Neural crest cell (in vitro differentiated cells): ENCODE data around the gene ZC2HC1B. TPM values are rescaled to one million over a fixed set of nuclear protein-coding genes. Genes with fewer than 3 reads are reported as not detected.

ENCODE experiments used
- DNase-seq: peaks from one replicate; pipeline ENCODE4 v3.0.0; 2021; ENCODE audit warnings: low read depth, mixed read lengths, low spot score
- H3K27ac Mint-ChIP-seq: one replicate; pipeline ENCODE4 v1.8.0; 2021; ENCODE audit warnings: mild to moderate bottlenecking, mixed read lengths; ENCODE audit not compliant: unreplicated experiment
- H3K27me3 Mint-ChIP-seq: 2 replicates; pipeline ENCODE4 v1.8.0; 2021; ENCODE audit warnings: low read depth, mild to moderate bottlenecking, mixed read lengths
- H3K36me3 Mint-ChIP-seq: 2 replicates; pipeline ENCODE4 v1.8.0; 2021; ENCODE audit warnings: low read depth, mild to moderate bottlenecking, mixed read lengths
- H3K4me1 Mint-ChIP-seq: 2 replicates; pipeline ENCODE4 v1.8.0; 2021; ENCODE audit warnings: mixed read lengths
- H3K4me3 Mint-ChIP-seq: one replicate; pipeline ENCODE4 v1.8.0; 2021; ENCODE audit warnings: mild to moderate bottlenecking, mixed read lengths
- H3K9me3 Mint-ChIP-seq: 2 replicates; pipeline ENCODE4 v1.8.0; 2021; ENCODE audit warnings: mixed read lengths
- CTCF ChIP-seq: fragments of 200-600 bp; sonication (generic); conservative IDR thresholded peaks from 2 replicates; pipeline ENCODE4 v1.5.0; 2021; ENCODE audit warnings: antibody characterized with exemption, mild to moderate bottlenecking
- total RNA-seq: library from RNA; stranded (reverse); gene quantifications from 2 replicates; pipeline ENCODE4 v1.2.1, GENCODE V29; 2021

The ZC2HC1B gene
- total RNA-seq, 1 donor from 2014 or later, result not detected

DNA sequence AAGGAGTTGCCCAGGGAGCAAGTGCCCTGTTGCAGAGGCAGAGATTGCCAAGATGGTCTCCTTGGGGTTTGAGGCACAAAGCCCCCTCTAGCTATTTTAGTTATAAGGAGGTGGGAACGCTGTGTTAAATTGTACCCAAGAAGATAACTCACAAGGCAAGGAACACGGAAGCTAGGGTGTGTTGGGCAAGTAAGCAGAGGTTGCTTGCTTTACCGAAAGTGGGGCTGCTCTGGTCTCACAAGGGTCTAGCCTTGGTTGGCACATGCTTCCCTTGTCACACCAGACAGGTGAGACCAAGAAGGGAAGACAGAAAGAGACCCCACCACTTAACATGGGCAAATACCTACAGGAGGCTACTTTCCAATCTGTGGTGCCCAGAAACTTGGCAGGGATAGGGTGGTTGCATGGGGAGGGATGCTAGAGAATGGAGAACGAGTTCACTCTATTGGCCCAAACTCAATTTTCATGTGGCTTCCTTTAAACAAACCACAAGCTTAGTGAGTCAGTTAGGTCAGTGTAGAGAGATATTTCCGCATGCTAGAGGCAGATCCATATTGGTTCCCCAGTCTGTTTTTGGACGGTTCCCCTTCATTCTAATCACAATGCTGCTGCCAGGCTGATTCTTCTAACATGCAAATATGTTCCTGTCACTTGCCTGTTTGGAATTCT is 101.4 kb downstream of the ZC2HC1B start:
- peaks cover 19% of the 10 kb centered on the region for H3K27me3 Mint-ChIP-seq
- no peak overlapping the region for H3K4me3 Mint-ChIP-seq
- no peak overlapping the region for H3K27ac Mint-ChIP-seq

DNA sequence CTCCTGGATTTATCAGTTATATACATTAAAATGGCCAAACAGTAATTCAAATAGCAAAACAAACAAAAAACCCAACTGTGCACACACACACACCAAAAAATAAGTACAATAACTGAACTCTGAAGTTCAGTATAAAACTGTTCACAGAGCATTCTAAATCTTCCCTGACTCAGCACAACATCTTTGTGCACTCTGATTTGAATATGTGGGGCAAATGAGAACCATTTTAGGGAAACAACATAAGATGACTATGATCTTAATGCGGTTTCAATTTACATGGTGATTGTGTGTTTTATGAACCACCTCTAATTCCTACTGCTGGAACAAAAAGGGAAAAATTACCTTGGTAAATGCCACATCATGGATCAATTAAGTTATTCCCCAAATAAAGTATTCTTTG is 102.0 kb downstream of the ZC2HC1B start:
- Mint-ChIP-seq H3K9me3 (no peaks in the 10 kb centered on the region), H3K27ac (no peak overlapping the region), H3K4me3 (no peak overlapping the region), H3K36me3 (no peaks in the 10 kb centered on the region), H3K27me3 (peaks cover 18% of the 10 kb centered on the region), H3K4me1 (peaks cover 62% of the 10 kb centered on the region)
- no peak for DNase-seq
- no peak for TF ChIP-seq CTCF

More for the DNA sequence above, 101.4 kb downstream of the ZC2HC1B start:
- Mint-ChIP-seq H3K9me3 (no peaks in the 10 kb centered on the region), H3K36me3 (no peaks in the 10 kb centered on the region), H3K4me1 (peaks cover 58% of the 10 kb centered on the region)
- TF ChIP-seq CTCF, result no peak
- DNase-seq, result no peak

DNA sequence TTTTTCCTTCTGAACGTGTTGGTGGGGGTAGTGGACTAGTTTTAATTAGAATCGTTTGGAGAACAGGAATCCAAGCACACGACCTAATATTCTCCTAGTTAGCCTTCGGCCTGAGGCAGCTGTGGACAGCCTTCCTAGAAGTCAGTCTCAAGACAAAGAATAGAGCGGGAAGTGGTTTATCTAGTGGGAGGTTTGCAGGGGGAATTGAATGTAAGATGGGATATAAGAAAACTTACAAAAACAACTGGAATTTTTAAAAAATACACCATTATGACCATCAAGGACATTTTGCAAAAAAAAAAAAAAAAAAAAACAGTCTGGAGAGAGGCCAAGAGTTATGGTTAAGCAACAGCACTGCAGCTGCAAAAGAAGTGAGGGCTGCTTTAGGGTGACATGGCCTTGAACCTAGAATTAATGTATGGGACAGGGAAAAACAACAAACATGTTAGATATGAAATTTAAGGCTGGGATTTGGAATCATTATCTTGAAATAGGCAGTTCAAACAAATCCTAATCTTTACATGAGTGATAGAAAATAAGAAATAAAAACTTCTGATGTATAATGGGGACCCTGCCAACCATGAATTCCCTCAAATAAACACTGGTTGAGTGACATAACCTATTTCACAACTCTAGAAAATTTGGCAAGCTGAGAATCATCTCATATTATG is 103.6 kb downstream of the ZC2HC1B start:
- H3K36me3 Mint-ChIP-seq, result no peaks in the 10 kb centered on the region
- peak overlapping the region; percentile 48 for H3K27ac Mint-ChIP-seq
- no peaks in the 10 kb centered on the region for H3K9me3 Mint-ChIP-seq
- TF ChIP-seq CTCF, result no peak
- H3K4me1 Mint-ChIP-seq, result peaks cover 64% of the 10 kb centered on the region
- peaks cover 9% of the 10 kb centered on the region for H3K27me3 Mint-ChIP-seq
- DNase-seq, result no peak
- no peak overlapping the region for H3K4me3 Mint-ChIP-seq

GRCh38 chr6:143969077-143969476 is 104.8 kb downstream of the ZC2HC1B start:
- no peak for TF ChIP-seq CTCF
- Mint-ChIP-seq H3K4me3 (no peak overlapping the region), H3K36me3 (no peaks in the 10 kb centered on the region), H3K27me3 (peaks cover 6% of the 10 kb centered on the region), H3K9me3 (no peaks in the 10 kb centered on the region), H3K4me1 (peaks cover 65% of the 10 kb centered on the region), H3K27ac (no peak overlapping the region)
- no peak for DNase-seq

DNA sequence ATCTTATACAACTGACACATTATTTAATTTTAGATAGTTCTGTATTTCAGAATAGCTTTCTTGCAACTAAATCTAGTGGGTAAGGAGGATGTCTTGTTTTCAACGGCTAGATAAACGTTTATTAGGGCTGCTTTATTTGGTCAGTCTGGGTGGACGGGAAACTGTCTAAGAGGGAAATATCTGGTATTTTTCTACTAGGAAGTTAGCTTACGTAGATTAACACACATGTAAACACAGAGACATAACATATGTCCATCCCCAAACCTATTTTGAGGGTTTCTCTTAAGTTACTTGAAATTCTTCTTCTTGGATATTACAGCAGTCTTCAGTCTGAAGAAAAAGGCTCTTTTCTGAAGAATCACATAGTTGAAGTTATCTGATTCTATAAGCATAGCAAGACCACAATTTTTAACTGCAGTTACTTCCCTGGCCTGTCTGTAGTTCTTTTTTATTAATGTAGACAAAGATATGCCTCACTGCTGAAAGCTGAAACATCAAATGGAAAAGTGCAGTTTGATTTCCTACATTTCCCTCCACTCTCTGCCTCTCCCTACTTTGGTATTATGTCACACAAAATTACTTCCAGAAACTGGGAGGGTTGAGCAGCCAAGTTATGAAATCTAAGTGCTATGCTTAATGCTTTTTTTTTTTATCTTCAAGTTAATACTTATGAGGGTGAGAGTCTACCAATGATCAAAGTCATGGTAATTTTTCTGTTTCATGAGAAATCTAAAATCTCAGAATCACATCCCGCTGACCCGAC is 106.4 kb downstream of the ZC2HC1B start:
- Mint-ChIP-seq H3K4me3 (no peak overlapping the region), H3K36me3 (no peaks in the 10 kb centered on the region), H3K4me1 (peaks cover 63% of the 10 kb centered on the region), H3K9me3 (no peaks in the 10 kb centered on the region), H3K27me3 (peaks cover 2% of the 10 kb centered on the region), H3K27ac (peak overlapping the region; percentile 16)
- no peak for DNase-seq
- TF ChIP-seq CTCF, result no peak
